GM23248 (cell line): ENCODE results near the gene SLC7A9.

Experiments
- EZH2 ChIP-seq: fragments of 200-600 bp; sonication (generic); IDR thresholded peaks from 2 replicates; pipeline ENCODE4 v1.6.1; 2018; ENCODE audit warnings: antibody characterized with exemption, mild to moderate bottlenecking; ENCODE audit not compliant: insufficient read depth, poor library complexity, severe bottlenecking
- EZH2phosphoT487 ChIP-seq: fragments of 200-600 bp; sonication (generic); IDR thresholded peaks from 2 replicates; pipeline ENCODE4 v1.6.1; 2018; ENCODE audit warnings: antibody characterized with exemption, moderate library complexity, mild to moderate bottlenecking, low read depth; ENCODE audit not compliant: insufficient read depth

- TF ChIP-seq EZH2 (no peak), EZH2phosphoT487 (no peak)
Observed at GRCh38 chr19:32859591-32859990, 10.0 kb downstream of the SLC7A9 start.
